Measurements from ENCODE around the gene SCN8A. TPM values are rescaled to one million over a fixed set of nuclear protein-coding genes. Genes with fewer than 3 reads are reported as not detected.
A peak's percentile ranks its signal among the peaks of the same experiment; 100 is the strongest.

Gene SCN8A
- total and polyA plus RNA-seq, 2 donors (not counting 3 experiments of a cell fraction or from before 2014, with no cell fraction given), result 9.4 to 20.4 TPM

DNA sequence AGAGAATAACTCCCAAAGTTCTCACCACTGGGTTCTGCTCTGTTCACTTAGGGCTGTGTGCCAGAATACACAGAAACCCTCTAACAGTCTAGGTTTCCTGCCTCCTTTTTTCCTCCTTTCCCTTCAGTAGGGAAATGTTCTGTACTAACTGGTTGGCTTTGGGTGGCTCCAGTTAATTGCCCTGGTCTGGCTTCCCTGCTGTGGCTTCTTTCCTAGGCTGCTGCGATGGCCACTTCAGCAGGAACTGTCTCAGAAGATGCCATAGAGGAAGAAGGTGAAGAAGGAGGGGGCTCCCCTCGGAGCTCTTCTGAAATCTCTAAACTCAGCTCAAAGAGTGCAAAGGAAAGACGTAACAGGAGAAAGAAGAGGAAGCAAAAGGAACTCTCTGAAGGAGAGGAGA lies 115.2 kb downstream of the SCN8A start:
- H3K9me3 ChIP-seq (replicated peaks; ENCODE audit: control insufficient read depth, insufficient read depth, low read length), result no peaks in the 10 kb centered on the region
- intact Hi-C loops (cut with micrococcal nuclease), result no loop called here
- no peak for FAIRE-seq
- dilution Hi-C loops (cut with MboI; ENCODE audit: extremely low pct_ligation_motif_present, low sequenced_read_pairs), result no loop called here
- H3K4me2 ChIP-seq (ENCODE audit: insufficient read depth, low read length), result peak overlapping the region; percentile 19
- ChIA-PET POLR2A (no interaction called here), CTCF (no interaction called here)
- peaks cover 5% of the 10 kb centered on the region for H3K79me2 ChIP-seq (ENCODE audit: control insufficient read depth, insufficient read depth, low read length)
- BruUV-seq (replicated peaks), result no TSS peak
- no peaks in the 10 kb centered on the region for H3K9me1 ChIP-seq (replicated peaks; ENCODE audit: control insufficient read depth, extremely low read depth, insufficient read depth, low read length)
- peak overlapping the region; percentile 4 for H3K27ac ChIP-seq (ENCODE audit: insufficient read depth, low read depth, low read length)
- no peak overlapping the region for H2AFZ ChIP-seq (ENCODE audit: low read depth, low read length)
- no peak overlapping the region for H3K4me3 ChIP-seq (replicated peaks in 1 of 3; ENCODE audit: insufficient read depth in 1 of 3, low read depth in 1 of 3, low read length in 3 of 3)
- no peaks in the 10 kb centered on the region for H3K27me3 ChIP-seq (ENCODE audit: control insufficient read depth in 2 of 2, insufficient read depth in 2 of 2, low read length in 2 of 2)
- H3K9ac ChIP-seq (replicated peaks; ENCODE audit: extremely low read depth, insufficient read depth, low read length), result no peak overlapping the region
- TF ChIP-seq, protein P1, sequence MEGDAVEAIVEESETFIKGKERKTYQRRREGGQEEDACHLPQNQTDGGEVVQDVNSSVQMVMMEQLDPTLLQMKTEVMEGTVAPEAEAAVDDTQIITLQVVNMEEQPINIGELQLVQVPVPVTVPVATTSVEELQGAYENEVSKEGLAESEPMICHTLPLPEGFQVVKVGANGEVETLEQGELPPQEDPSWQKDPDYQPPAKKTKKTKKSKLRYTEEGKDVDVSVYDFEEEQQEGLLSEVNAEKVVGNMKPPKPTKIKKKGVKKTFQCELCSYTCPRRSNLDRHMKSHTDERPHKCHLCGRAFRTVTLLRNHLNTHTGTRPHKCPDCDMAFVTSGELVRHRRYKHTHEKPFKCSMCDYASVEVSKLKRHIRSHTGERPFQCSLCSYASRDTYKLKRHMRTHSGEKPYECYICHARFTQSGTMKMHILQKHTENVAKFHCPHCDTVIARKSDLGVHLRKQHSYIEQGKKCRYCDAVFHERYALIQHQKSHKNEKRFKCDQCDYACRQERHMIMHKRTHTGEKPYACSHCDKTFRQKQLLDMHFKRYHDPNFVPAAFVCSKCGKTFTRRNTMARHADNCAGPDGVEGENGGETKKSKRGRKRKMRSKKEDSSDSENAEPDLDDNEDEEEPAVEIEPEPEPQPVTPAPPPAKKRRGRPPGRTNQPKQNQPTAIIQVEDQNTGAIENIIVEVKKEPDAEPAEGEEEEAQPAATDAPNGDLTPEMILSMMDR (IDR thresholded peaks at IDR 0.05; ENCODE audit: extremely low read depth in 1 of 2, insufficient read depth in 1 of 2, low read depth in 1 of 2, low read length in 2 of 2), result no peak
- TF ChIP-seq, protein P2, sequence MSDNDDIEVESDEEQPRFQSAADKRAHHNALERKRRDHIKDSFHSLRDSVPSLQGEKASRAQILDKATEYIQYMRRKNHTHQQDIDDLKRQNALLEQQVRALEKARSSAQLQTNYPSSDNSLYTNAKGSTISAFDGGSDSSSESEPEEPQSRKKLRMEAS (IDR thresholded peaks at IDR 0.05; ENCODE audit: insufficient read depth, insufficient read length), result no peak
- no peak for TF ChIP-seq POLR2AphosphoS5 (IDR thresholded peaks at IDR 0.05; ENCODE audit: insufficient read depth, low read depth, low read length)
- no peak for TF ChIP-seq JUN (IDR thresholded peaks at IDR 0.05; ENCODE audit: borderline replicate concordance, insufficient read depth, insufficient read length, low read depth)
- TF ChIP-seq EZH2 (IDR thresholded peaks at IDR 0.05; ENCODE audit: borderline replicate concordance, low read depth, low read length, severe bottlenecking), result no peak
- no peak for TF ChIP-seq POLR2A (IDR thresholded peaks at IDR 0.05; ENCODE audit: low read depth, low read length)
- no peak for TF ChIP-seq FOS (IDR thresholded peaks at IDR 0.05; ENCODE audit: borderline replicate concordance, insufficient read depth, low read length)
- no peak for TF ChIP-seq GATA2 (IDR thresholded peaks at IDR 0.05; ENCODE audit: insufficient read depth, insufficient read length, low read depth, low read length)
- TF ChIP-seq MYC (IDR thresholded peaks at IDR 0.05; ENCODE audit: low read depth, low read length), result no peak
- H3K4me1 ChIP-seq (ENCODE audit: control insufficient read depth, extremely low read depth, insufficient read depth, low read length), result peaks cover 16% of the 10 kb centered on the region
- DNase-seq (ENCODE audit: low read depth, low spot score), result peak; percentile 44
- H4K20me1 ChIP-seq (replicated peaks; ENCODE audit: control insufficient read depth, extremely low read depth, insufficient read depth, low read length), result no peaks in the 10 kb centered on the region
- H3K36me3 ChIP-seq (ENCODE audit: control insufficient read depth in 2 of 2, extremely low read depth in 1 of 2, insufficient read depth in 2 of 2, low read length in 2 of 2), result peaks cover 10 to 12% of the 10 kb centered on the region in 2 experiments

All from endothelial cell of umbilical vein (primary cell).